ENCODE data around the gene KRT13.
"Not testable (repeated sequence)": the region's sequence is repeated elsewhere in the genome, so short reads cannot be mapped to it uniquely, and the experiment has no call there.

The KRT13 gene

GRCh38 chr17:41546819-41547218 is 41.4 kb upstream of the KRT13 start:
- peaks cover 28% of the 10 kb centered on the region for H3K4me1 ChIP-seq (ENCODE audit: control insufficient read depth, insufficient read depth, low read length, unreplicated experiment)
- H3K27me3 ChIP-seq (ENCODE audit: insufficient read depth, low read length) = no peaks in the 10 kb centered on the region
- no peaks in the 10 kb centered on the region for H3K36me3 ChIP-seq (ENCODE audit: insufficient read depth, low read length)
- H3K27ac ChIP-seq (ENCODE audit: low read depth, low read length) = no peak overlapping the region
- no peaks in the 10 kb centered on the region for H3K79me2 ChIP-seq (ENCODE audit: control insufficient read depth, insufficient read depth, low read length, unreplicated experiment)
- H2AFZ ChIP-seq (ENCODE audit: low read length, unreplicated experiment) = no peak overlapping the region
- H3K4me3 ChIP-seq (ENCODE audit: low read depth, low read length) = no peak overlapping the region

GRCh38 chr17:41545829-41546410 is 40.5 kb upstream of the KRT13 start:
- Histone ChIP-seq H2AFZ (ENCODE audit: low read length, unreplicated experiment) (no peak overlapping the region), H3K4me3 (ENCODE audit: low read depth, low read length) (no peak overlapping the region), H3K4me1 (ENCODE audit: control insufficient read depth, insufficient read depth, low read length, unreplicated experiment) (peaks cover 22% of the 10 kb centered on the region), H3K27ac (ENCODE audit: low read depth, low read length) (no peak overlapping the region), H3K36me3 (ENCODE audit: insufficient read depth, low read length) (no peaks in the 10 kb centered on the region), H3K79me2 (ENCODE audit: control insufficient read depth, insufficient read depth, low read length, unreplicated experiment) (no peaks in the 10 kb centered on the region), H3K27me3 (ENCODE audit: insufficient read depth, low read length) (no peaks in the 10 kb centered on the region)

- Histone ChIP-seq H3K27ac (ENCODE audit: low read depth, low read length) (no peak overlapping the region), H3K27me3 (ENCODE audit: insufficient read depth, low read length) (no peaks in the 10 kb centered on the region), H3K4me1 (ENCODE audit: control insufficient read depth, insufficient read depth, low read length, unreplicated experiment) (peaks cover 21% of the 10 kb centered on the region), H3K79me2 (ENCODE audit: control insufficient read depth, insufficient read depth, low read length, unreplicated experiment) (no peaks in the 10 kb centered on the region), H2AFZ (ENCODE audit: low read length, unreplicated experiment) (no peak overlapping the region), H3K4me3 (ENCODE audit: low read depth, low read length) (no peak overlapping the region), H3K36me3 (ENCODE audit: insufficient read depth, low read length) (no peaks in the 10 kb centered on the region)
Measured at GRCh38 chr17:41544935-41545334, 39.5 kb upstream of the KRT13 start.

- H3K27me3 ChIP-seq (ENCODE audit: insufficient read depth, low read length) = no peaks in the 10 kb centered on the region
- H3K36me3 ChIP-seq (ENCODE audit: insufficient read depth, low read length) = no peaks in the 10 kb centered on the region
- H3K4me1 ChIP-seq (ENCODE audit: control insufficient read depth, insufficient read depth, low read length, unreplicated experiment) = peaks cover 17% of the 10 kb centered on the region
- no peaks in the 10 kb centered on the region for H3K79me2 ChIP-seq (ENCODE audit: control insufficient read depth, insufficient read depth, low read length, unreplicated experiment)
- no peak overlapping the region for H2AFZ ChIP-seq (ENCODE audit: low read length, unreplicated experiment)
- H3K27ac ChIP-seq (ENCODE audit: low read depth, low read length) = no peak overlapping the region
- no peak overlapping the region for H3K4me3 ChIP-seq (ENCODE audit: low read depth, low read length)
Measured at GRCh38 chr17:41544491-41544892, 39.1 kb upstream of the KRT13 start.

- not testable (repeated sequence) for H3K4me3 ChIP-seq (ENCODE audit: low read depth, low read length); H3K79me2 ChIP-seq (ENCODE audit: control insufficient read depth, insufficient read depth, low read length, unreplicated experiment); H3K27ac ChIP-seq (ENCODE audit: low read depth, low read length); H2AFZ ChIP-seq (ENCODE audit: low read length, unreplicated experiment); H3K36me3 ChIP-seq (ENCODE audit: insufficient read depth, low read length); H3K27me3 ChIP-seq (ENCODE audit: insufficient read depth, low read length)
- H3K4me1 ChIP-seq (ENCODE audit: control insufficient read depth, insufficient read depth, low read length, unreplicated experiment) = peaks cover 18% of the 10 kb centered on the region
Measured at GRCh38 chr17:41542786-41543185, 37.4 kb upstream of the KRT13 start.

- no peak overlapping the region for H3K4me3 ChIP-seq (ENCODE audit: low read depth, low read length)
- peaks cover 19% of the 10 kb centered on the region for H3K4me1 ChIP-seq (ENCODE audit: control insufficient read depth, insufficient read depth, low read length, unreplicated experiment)
- no peak overlapping the region for H3K27ac ChIP-seq (ENCODE audit: low read depth, low read length)
- H3K79me2 ChIP-seq (ENCODE audit: control insufficient read depth, insufficient read depth, low read length, unreplicated experiment) = no peaks in the 10 kb centered on the region
- no peak overlapping the region for H2AFZ ChIP-seq (ENCODE audit: low read length, unreplicated experiment)
- no peaks in the 10 kb centered on the region for H3K27me3 ChIP-seq (ENCODE audit: insufficient read depth, low read length)
- no peaks in the 10 kb centered on the region for H3K36me3 ChIP-seq (ENCODE audit: insufficient read depth, low read length)
Measured at GRCh38 chr17:41542357-41542756, 36.9 kb upstream of the KRT13 start.

- no peaks in the 10 kb centered on the region for H3K79me2 ChIP-seq (ENCODE audit: control insufficient read depth, insufficient read depth, low read length, unreplicated experiment)
- H3K4me3 ChIP-seq (ENCODE audit: low read depth, low read length) = no peak overlapping the region
- no peak overlapping the region for H2AFZ ChIP-seq (ENCODE audit: low read length, unreplicated experiment)
- peaks cover 19% of the 10 kb centered on the region for H3K4me1 ChIP-seq (ENCODE audit: control insufficient read depth, insufficient read depth, low read length, unreplicated experiment)
- H3K27me3 ChIP-seq (ENCODE audit: insufficient read depth, low read length) = no peaks in the 10 kb centered on the region
- no peaks in the 10 kb centered on the region for H3K36me3 ChIP-seq (ENCODE audit: insufficient read depth, low read length)
- H3K27ac ChIP-seq (ENCODE audit: low read depth, low read length) = no peak overlapping the region
Measured at GRCh38 chr17:41540921-41541625, 35.7 kb upstream of the KRT13 start.

- peaks cover 19% of the 10 kb centered on the region for H3K4me1 ChIP-seq (ENCODE audit: control insufficient read depth, insufficient read depth, low read length, unreplicated experiment)
- no peaks in the 10 kb centered on the region for H3K27me3 ChIP-seq (ENCODE audit: insufficient read depth, low read length)
- no peak overlapping the region for H3K27ac ChIP-seq (ENCODE audit: low read depth, low read length)
- H3K4me3 ChIP-seq (ENCODE audit: low read depth, low read length) = no peak overlapping the region
- H3K36me3 ChIP-seq (ENCODE audit: insufficient read depth, low read length) = no peaks in the 10 kb centered on the region
- H2AFZ ChIP-seq (ENCODE audit: low read length, unreplicated experiment) = no peak overlapping the region
- no peaks in the 10 kb centered on the region for H3K79me2 ChIP-seq (ENCODE audit: control insufficient read depth, insufficient read depth, low read length, unreplicated experiment)
Measured at GRCh38 chr17:41539979-41540701, 34.7 kb upstream of the KRT13 start.

- no peaks in the 10 kb centered on the region for H3K79me2 ChIP-seq (ENCODE audit: control insufficient read depth, insufficient read depth, low read length, unreplicated experiment)
- H3K36me3 ChIP-seq (ENCODE audit: insufficient read depth, low read length) = no peaks in the 10 kb centered on the region
- no peaks in the 10 kb centered on the region for H3K27me3 ChIP-seq (ENCODE audit: insufficient read depth, low read length)
- H3K4me3 ChIP-seq (ENCODE audit: low read depth, low read length) = no peak overlapping the region
- H3K27ac ChIP-seq (ENCODE audit: low read depth, low read length) = no peak overlapping the region
- H3K4me1 ChIP-seq (ENCODE audit: control insufficient read depth, insufficient read depth, low read length, unreplicated experiment) = peaks cover 19% of the 10 kb centered on the region
- no peak overlapping the region for H2AFZ ChIP-seq (ENCODE audit: low read length, unreplicated experiment)
Measured at GRCh38 chr17:41539071-41539492, 33.7 kb upstream of the KRT13 start.

- Histone ChIP-seq H3K27ac (ENCODE audit: low read depth, low read length) (no peak overlapping the region), H3K36me3 (ENCODE audit: insufficient read depth, low read length) (no peaks in the 10 kb centered on the region), H3K79me2 (ENCODE audit: control insufficient read depth, insufficient read depth, low read length, unreplicated experiment) (no peaks in the 10 kb centered on the region), H2AFZ (ENCODE audit: low read length, unreplicated experiment) (no peak overlapping the region), H3K4me3 (ENCODE audit: low read depth, low read length) (no peak overlapping the region), H3K27me3 (ENCODE audit: insufficient read depth, low read length) (no peaks in the 10 kb centered on the region), H3K4me1 (ENCODE audit: control insufficient read depth, insufficient read depth, low read length, unreplicated experiment) (peaks cover 19% of the 10 kb centered on the region)
Measured at GRCh38 chr17:41538565-41538991, 33.2 kb upstream of the KRT13 start.

GRCh38 chr17:41537990-41538389 is 32.6 kb upstream of the KRT13 start:
- Histone ChIP-seq H3K36me3 (ENCODE audit: insufficient read depth, low read length) (no peaks in the 10 kb centered on the region), H3K79me2 (ENCODE audit: control insufficient read depth, insufficient read depth, low read length, unreplicated experiment) (no peaks in the 10 kb centered on the region), H2AFZ (ENCODE audit: low read length, unreplicated experiment) (no peak overlapping the region), H3K27ac (ENCODE audit: low read depth, low read length) (no peak overlapping the region), H3K4me1 (ENCODE audit: control insufficient read depth, insufficient read depth, low read length, unreplicated experiment) (peaks cover 19% of the 10 kb centered on the region), H3K27me3 (ENCODE audit: insufficient read depth, low read length) (no peaks in the 10 kb centered on the region), H3K4me3 (ENCODE audit: low read depth, low read length) (no peak overlapping the region)

All from ACC112 (cell line).